ENCODE data around the gene ZNF502. TPM values are rescaled to one million over a fixed set of nuclear protein-coding genes. Genes with fewer than 3 reads are reported as not detected.
A peak's percentile ranks its signal among the peaks of the same experiment; 100 is the strongest.

The ZNF502 gene
- total and polyA plus RNA-seq, 2 of the 13 experiments (the other 11 are each of a cell fraction or from before 2014, with no cell fraction given) = not detected

- TF ChIP-seq FOXO1 (CRISPR knock-in tag; IDR thresholded peaks at IDR 0.05) (no peak), PHF21A (CRISPR knock-in tag; IDR thresholded peaks at IDR 0.05) (peak; percentile 79), SIN3B (IDR thresholded peaks at IDR 0.05; ENCODE audit: low read length) (peak; percentile 98), ZSCAN30 (CRISPR knock-in tag; IDR thresholded peaks at IDR 0.05) (no peak), RFX5 (IDR thresholded peaks at IDR 0.05; ENCODE audit: low read depth, low read length) (peak; percentile 75), ZHX2 (IDR thresholded peaks at IDR 0.05; ENCODE audit: low read depth) (peak; percentile 96), ZHX2 (CRISPR knock-in tag; IDR thresholded peaks at IDR 0.05; ENCODE audit: borderline replicate concordance) (no peak), ARID3A (IDR thresholded peaks at IDR 0.05; ENCODE audit: low read depth, low read length) (no peak; the same call in 1 of the 2 replicates), RFX3 (CRISPR knock-in tag; IDR thresholded peaks at IDR 0.05) (no peak; the same call in 1 of the 2 replicates), RELA (CRISPR knock-in tag; IDR thresholded peaks at IDR 0.05) (peak; percentile 36; the same call in 1 of the 2 replicates), ZNF7 (CRISPR knock-in tag; IDR thresholded peaks at IDR 0.05) (no peak), HOXA7 (CRISPR knock-in tag; IDR thresholded peaks at IDR 0.05) (no peak), GTF3A (CRISPR knock-in tag; conservative IDR thresholded peaks at IDR 0.05) (no peak), IRF2 (CRISPR knock-in tag; IDR thresholded peaks at IDR 0.05) (peak; percentile 85), HNF4A (CRISPR knock-in tag; IDR thresholded peaks at IDR 0.05) (no peak; the same call in 1 of the 2 replicates), ZBTB39 (CRISPR knock-in tag; IDR thresholded peaks at IDR 0.05) (no peak), HNRNPL (IDR thresholded peaks at IDR 0.05; ENCODE audit: low read depth, low read length) (peak; percentile 84; the same call in 1 of the 2 replicates)
- TF ChIP-seq, protein P1, sequence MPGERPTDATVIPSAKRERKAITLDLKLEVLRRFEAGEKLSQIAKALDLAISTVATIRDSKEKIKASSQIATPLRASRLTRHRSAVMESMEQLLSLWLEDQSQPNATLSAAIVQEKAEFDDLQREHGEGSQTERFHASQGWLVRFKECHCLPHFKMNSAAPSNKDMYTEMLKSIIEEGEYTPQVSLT (CRISPR knock-in tag; IDR thresholded peaks at IDR 0.05; ENCODE audit: borderline replicate concordance, low read depth) = no peak
- TF ChIP-seq, protein P2, sequence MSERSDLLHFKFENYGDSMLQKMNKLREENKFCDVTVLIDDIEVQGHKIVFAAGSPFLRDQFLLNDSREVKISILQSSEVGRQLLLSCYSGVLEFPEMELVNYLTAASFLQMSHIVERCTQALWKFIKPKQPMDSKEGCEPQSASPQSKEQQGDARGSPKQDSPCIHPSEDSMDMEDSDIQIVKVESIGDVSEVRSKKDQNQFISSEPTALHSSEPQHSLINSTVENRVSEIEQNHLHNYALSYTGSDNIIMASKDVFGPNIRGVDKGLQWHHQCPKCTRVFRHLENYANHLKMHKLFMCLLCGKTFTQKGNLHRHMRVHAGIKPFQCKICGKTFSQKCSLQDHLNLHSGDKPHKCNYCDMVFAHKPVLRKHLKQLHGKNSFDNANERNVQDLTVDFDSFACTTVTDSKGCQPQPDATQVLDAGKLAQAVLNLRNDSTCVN (CRISPR knock-in tag; IDR thresholded peaks at IDR 0.05; ENCODE audit: borderline replicate concordance) = no peak
These were observed 49.1 kb downstream of the ZNF502 start, which contains the start of the genes KIAA1143 and KIF15 (continued) for GRCh38 chr3:44761424-44762169.

All from HepG2 (cell line).